Inferior parietal cortex (tissue), 1 donor: ENCODE measurements around the gene CLCN1.

Source experiments
- DNase-seq: peaks from one replicate; pipeline ENCODE4 v3.0.0-alpha.2; 2016; ENCODE audit errors: extremely low spot score

Gene CLCN1

GRCh38 chr7:143331179-143331801, 15.4 kb downstream of the CLCN1 start:
- no peak for DNase-seq

DNA sequence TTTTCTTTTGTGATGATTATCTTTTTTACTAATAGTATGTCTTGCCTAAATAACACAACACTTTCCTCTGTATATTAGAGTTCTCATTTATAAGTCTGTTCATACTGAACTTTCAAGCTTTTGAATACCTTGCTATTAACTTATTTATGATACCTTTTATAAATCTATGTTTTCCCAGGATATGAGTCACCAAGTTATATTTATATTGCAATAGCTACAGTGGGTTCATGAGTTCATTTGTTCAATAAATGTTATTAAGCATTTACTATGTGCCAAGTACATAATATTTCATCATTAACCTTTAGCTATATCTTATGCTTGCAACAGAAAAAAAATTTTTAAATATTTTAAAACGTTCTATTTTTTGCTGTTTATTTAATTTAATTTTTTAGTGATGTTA, 18.3 kb downstream of the CLCN1 start:
- no peak for DNase-seq

- DNase-seq = no peak
Observed at GRCh38 chr7:143337216-143337615, 21.3 kb downstream of the CLCN1 start.

DNA sequence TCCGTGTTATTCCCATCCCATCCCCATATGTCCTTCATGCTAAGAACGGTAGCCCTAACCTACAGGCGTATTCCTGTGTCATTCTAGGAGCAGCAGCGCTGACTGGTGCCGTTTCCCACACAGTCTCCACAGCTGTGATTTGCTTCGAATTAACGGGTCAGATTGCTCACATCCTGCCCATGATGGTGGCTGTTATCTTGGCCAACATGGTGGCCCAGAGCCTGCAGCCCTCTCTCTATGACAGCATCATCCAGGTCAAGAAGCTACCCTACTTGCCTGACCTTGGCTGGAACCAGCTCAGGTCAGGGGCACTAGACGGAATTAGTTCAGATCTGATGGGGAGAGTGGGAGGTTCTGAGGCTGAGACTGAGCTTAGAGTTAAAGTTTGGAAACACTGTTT, 25.9 kb downstream of the CLCN1 start:
- no peak for DNase-seq

GRCh38 chr7:143343596-143343995, 27.7 kb downstream of the CLCN1 start:
- DNase-seq = no peak

DNA sequence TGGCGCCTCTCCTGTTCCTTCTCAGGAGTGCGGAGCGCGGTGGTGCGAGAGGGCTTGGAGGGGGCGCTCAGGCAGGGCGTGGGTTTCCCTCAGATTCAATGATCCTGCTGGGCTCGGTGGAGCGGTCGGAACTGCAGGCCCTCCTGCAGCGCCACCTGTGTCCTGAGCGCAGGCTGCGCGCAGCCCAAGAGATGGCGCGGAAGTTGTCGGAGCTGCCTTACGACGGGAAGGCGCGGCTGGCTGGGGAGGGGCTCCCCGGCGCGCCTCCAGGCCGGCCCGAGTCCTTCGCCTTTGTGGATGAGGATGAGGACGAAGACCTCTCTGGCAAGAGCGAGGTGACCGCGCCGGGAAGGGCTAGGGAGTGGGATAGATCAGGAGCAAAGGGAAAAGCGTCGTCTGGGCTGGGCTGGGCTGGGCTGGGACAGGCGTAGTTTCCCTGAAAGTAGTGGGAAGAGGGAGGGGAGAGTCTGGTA, 29.6 kb downstream of the CLCN1 start:
- no peak for DNase-seq

DNA sequence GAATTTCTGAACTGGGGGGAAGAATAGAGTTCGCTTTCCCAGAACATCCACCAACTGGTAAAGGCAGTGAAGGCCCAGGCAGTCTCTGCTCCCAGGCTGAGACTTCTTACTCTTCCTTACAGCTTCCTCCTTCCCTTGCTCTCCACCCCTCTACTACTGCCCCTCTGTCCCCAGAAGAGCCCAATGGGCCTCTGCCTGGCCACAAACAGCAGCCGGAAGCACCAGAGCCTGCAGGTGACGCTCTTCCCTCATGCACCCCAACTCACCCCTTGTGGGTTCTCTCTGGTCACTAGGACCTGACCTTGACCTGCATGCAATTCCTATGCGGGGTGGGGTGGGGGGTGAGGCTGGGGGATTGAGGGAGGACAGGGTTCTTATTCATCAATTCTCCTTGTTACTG, 30.1 kb downstream of the CLCN1 start:
- DNase-seq = no peak

- no peak for DNase-seq
Observed at GRCh38 chr7:143347950-143348349, 32.0 kb downstream of the CLCN1 start.

GRCh38 chr7:143351060-143351459, 35.1 kb downstream of the CLCN1 start:
- peak; percentile 69 for DNase-seq

GRCh38 chr7:143351574-143351973, 35.7 kb downstream of the CLCN1 start:
- DNase-seq = no peak

- DNase-seq = no peak
Observed at GRCh38 chr7:143352531-143353002, 36.7 kb downstream of the CLCN1 start.

DNA sequence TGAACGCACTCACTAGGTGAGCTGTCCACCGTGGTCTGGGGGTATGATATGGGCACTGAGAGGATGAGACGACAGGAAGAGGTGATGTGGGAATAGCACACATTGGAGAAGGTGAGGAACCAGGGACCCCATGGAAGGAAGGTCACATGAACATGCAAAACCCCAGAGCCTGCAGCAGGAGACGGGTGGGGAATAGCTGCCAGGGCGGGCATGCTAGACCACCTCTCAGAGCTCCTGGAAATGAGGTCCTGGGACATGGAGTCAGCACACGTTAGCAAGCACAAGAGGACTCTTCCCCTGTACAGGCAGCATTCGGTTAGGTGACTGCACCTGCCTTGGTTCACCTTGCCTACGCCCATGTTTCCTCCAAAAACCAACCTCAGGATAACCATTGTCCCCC, 38.5 kb downstream of the CLCN1 start:
- no peak for DNase-seq

DNA sequence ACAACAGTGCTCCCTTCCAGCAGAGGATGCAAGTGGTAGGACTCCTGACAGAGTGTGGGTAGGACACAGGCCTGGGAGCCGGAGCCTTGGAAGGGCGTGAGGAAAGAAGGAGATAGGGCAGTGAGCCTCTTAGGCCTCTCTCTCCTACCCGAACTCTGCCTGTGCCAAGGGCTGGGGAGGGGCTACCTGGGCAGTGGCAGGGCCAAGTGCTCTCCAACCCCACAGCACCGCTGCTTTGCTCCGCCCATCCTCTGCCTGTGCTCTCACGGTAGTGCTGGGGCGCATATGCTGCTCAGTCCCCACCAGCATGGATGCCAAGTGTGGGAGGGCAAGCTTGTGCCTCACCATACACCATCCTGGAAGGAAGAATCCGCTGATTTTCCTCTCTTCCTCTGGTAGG, 39.1 kb downstream of the CLCN1 start:
- no peak for DNase-seq

DNA sequence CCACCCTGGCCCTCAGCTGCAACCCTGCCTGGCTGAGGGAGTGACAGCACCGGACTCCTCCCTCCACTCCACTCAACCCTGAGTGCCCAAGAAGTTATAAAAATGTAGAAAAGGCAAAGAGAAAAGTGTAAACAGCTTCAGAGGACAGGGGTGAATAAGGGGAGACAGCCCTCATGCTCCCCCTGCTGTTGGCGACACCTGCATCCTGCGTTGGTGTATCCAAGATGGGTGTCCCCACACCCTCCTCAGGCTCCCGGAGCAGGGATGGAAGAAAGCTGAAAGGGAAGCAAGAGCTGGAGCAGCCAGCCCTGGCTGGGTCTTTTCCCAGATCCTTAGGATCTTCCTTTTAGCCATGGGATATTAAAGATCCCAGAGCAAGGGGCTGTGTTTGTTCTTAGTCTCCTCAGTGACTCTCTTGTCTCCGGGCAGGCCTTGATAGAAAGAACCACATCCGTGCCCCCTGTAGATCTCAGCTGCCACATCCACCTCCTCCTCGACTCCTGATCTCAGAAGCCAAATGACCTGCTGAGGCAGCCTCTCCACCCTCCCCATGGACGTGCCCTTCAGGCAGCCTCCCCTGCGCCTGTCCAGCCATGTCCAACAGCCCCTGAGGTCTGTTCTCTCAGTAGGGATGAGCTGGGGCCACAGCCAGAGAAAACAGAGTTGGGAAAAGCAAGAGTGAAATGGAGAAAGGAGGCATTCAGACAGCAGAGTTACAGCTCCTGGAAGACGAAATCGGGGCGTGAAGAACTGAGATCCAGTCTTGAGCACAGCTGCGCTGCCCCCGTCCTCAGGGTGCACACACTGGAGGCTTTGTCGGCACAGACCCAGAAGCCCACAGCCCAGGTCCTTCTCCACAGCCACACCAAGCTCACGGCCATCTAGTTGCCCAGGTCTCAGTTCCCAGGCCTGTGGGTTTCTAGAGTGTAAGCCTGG, 39.8 kb downstream of the CLCN1 start:
- DNase-seq = no peak

DNA sequence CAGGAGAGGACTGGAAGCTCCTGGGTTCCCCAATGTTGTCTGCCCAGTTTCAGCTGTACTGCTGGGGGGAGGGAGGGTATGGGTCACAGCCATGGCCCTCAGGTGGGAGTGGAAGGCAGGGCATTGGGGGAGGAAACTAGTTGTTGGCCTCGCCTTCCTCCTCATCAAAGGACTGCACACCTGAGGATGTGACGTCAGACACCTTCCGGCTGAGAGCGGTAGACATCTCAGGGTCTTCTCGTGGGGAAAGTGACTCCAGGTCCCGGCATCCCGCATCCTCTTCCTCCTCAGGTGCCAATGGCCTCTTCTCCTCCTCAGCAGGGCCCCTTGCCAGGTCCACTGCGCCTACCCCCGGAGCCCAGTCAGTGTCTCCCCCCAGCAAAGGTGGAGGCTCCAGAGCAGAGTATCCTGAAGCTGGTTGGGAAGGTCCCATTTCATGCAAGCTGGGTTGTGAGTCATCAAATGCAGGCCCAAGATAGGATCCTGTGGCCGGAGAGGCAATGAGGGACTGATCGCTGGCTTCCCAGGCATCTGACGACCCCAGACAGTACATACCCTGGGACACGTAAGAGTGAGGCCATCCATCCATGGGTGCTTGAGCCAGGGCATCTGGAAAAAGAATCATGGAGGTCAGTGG, 40.6 kb downstream of the CLCN1 start:
- DNase-seq = no peak

- no peak for DNase-seq
Observed at GRCh38 chr7:143358626-143359025, 42.7 kb downstream of the CLCN1 start.

DNA sequence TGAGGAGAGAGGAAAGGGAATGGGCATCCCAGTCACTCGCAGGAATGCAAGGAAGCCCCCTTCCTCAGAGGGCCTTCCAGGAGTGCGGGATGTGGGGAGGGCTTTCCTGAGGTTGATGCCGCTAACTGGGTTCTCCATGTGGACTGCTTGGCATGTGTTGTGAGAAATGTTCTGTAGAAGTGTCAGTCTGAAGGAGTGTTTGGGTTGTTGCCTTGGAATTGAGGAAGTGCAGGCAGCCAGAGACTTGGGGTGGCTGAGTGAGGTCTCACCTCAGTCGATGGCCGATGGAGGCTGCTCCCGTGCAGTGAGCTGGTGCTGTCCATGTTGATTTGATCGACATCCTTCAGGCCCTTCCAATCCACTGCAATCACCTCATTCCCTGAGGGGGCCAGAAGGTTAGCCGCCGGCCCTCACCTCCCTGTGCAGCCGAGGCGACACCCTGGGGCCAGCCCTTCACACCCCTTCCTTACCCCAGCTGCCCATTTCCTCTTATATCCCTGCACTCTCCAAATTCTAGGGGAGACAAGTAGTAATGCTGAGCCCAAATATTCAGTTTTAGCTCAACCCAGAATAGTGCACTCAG, 44.0 kb downstream of the CLCN1 start:
- no peak for DNase-seq

DNA sequence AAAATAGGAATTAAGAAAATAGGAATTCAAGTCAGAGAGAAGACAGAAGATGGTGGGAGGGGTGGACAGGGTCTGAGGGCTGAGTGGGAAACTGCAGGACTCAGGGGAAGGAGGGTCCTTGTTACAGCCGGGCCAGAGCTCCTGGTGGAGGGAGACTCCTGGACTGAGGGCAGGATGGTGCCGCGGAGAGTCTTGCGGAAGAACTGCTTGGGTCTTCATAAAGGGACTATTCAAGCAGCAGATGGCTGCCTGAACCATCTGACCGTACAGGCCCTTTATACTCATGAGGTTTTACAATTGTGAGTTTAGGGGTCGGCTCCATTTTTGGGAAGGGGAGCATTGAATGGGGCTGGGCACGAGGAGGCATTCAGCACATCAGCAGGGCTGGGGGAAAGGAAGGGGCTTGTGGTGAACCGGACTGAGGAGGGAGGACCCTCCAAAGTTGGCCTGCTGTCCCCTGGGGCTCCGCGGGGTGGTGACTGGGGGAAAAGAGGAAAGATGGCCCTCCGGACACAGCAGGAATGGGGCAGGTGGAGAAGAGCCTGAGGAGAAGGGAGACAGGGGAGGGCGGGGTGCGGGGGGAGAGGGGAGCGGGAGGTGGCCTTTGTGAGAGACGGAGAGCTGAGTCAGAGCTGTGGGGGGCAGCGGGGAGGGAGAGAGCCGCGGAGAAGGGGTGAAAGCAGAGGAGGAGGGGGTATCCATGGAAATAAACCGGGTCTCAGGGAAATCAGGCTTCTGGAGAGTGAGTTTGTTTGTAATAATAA, 45.1 kb downstream of the CLCN1 start:
- no peak for DNase-seq

DNA sequence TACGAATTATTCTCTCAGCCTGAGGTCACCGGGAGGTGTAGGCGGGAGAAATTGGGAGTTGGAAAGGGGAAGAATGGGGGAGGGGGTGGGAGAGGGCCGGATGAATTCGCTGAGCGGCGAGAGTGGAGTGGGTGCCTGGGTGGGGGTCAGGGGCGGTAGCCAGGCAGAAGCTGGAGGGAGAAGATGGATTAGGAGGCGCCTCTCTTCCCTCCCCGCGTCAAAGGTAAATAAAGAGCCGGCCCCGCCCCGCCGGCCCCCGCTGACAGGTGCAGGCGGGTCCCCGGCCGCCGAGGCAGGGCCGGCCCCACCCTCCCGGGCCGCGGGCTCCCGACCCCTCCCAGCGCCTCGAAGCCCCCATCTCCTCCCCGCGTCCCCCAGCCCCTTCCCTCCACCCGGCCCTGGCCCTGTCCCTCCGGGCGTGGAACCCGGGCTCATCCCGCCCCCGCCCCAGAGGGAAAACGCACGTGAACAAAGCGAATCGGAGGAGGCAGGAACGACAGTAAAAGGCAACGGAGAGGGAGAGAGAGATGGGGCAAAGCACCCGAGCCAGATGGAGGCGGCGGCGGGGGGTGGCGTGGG, 45.7 kb downstream of the CLCN1 start:
- no peak for DNase-seq

- DNase-seq = no peak
Observed at GRCh38 chr7:143362131-143363015, 46.5 kb downstream of the CLCN1 start, which contains the start of gene FAM131B. Gene FAM131B (minus strand): TSS chr7:143362713. CDS start chr7:143362603, 110 bp downstream.
